Right cardiac atrium (tissue), 5 donors: Measurements from ENCODE around the gene DPYD. TPM values are rescaled to one million over a fixed set of nuclear protein-coding genes. Genes with fewer than 3 reads are reported as not detected.

Experiments used
- ATAC-seq, 2 donors: fragments of 200-7000 bp; cut with Tn5 transposase; one replicate each; pipeline versions ENCODE4 v1.8.0 to v1.9.1; 2020; ENCODE audit warnings: moderate library complexity in 2 of 2, mild to moderate bottlenecking in 1 of 2
- DNase-seq, 3 donors: peaks; one replicate each; pipeline ENCODE4 v3.0.0-alpha.2; 2020
- H3K27ac ChIP-seq: one replicate; pipeline ENCODE4 v1.5.1; 2013; ENCODE audit warnings: mild to moderate bottlenecking, low read length, control low read depth, moderate library complexity
- H3K27me3 ChIP-seq: one replicate; pipeline ENCODE4 v1.6.1; 2013; ENCODE audit not compliant: control insufficient read depth, insufficient read depth
- H3K4me1 ChIP-seq: one replicate; pipeline ENCODE4 v1.6.1; 2013; ENCODE audit warnings: low read length; ENCODE audit not compliant: control insufficient read depth, insufficient read depth
- H3K4me3 ChIP-seq: one replicate; pipeline ENCODE4 v1.5.1; 2013; ENCODE audit warnings: low read length, control low read depth
- H3K9me3 ChIP-seq: one replicate; pipeline ENCODE4 v1.6.1; 2013; ENCODE audit warnings: low read length; ENCODE audit not compliant: control insufficient read depth
- WGBS: extraction: QIAGEN DNeasy Blood & Tissue Kit; methylation state at CpG from one replicate; pipeline ENCODE4 v1.1.7; 2013; 5-methylcytosine and 5-hydroxymethylcytosine counted together
- intact Hi-C, 4 donors: fragments of 100-400 bp; cut with DNase I; formaldehyde crosslinking; loops; one replicate each; pipeline versions ENCODE4 v1.11.0 to v1.14.0; 2022 to 2023
- polyA plus RNA-seq: library from polyadenylated mRNA; stranded (reverse); fragments of 200-250 nt; gene quantifications from one replicate; pipeline ENCODE4 v1.2.3, GENCODE V29; 2013
- total RNA-seq, 4 donors: library from RNA; stranded (reverse); fragmentation: NEBNext Ultra II Directional; extraction: Animal tissue kit (Norgen Biotek cat#: 25700); gene quantifications; one replicate each; pipeline ENCODE4 v1.2.1, GENCODE V29; 2021
- donor health status: healthy with polysubstance abuse.
- donor health status: DM: no; HTN: yes; CAD: no.
- donor health status: DM: no; HTN: no; CAD: no.
- donor health status: DM: no; HTN: yes; CAD: no; lungs with severe emphysema.
- donor health status: DM: yes; HTN: yes; CAD: no.

The DPYD gene
- total and polyA plus RNA-seq, 5 donors = 5.2 to 15.7 (median 15.4) TPM

DNA sequence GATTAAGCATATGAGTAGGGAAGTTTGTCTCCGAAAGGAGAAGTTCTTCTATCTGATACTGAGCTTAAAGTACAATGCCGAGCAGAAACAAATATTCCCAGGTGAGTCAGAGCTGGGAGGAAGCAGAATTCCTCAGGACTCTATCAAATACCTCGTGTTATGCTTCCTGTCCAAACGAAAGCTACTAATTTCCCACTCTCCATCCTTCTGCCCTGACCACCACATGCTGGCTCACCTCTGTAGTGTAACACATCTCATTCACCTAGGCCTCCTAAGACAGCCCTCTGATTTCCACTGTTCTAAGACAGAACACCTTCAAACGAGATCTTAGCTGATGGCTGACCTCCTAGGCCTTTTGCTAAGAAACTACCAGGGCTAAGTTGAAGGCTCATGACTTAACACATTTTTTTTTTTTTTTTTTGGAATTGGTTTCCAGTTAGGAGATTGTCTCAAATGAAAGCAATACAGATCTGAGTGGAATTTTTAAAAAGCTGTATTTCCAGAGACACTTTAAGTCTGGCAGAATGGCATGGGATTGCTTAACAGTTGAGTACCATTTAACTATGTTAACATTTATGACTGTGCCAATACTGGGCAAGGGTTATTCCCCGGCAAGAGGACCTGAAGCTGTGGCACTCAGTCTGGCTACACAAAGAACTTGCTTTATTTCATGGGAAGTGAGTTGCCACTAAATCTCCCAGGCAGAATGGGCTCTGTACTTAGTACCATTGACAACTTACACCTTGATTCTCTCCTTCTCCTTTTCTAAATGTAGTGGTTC is 583.4 kb downstream of the DPYD start:
- no peak for ATAC-seq
- H3K27ac ChIP-seq = no peak overlapping the region
- DNase-seq = no peak
- intact Hi-C loops = no loop called here
- 70% methylated on average over 6 of the region's 6 CpGs for WGBS
- H3K4me1 ChIP-seq = peaks cover 2% of the 10 kb centered on the region
- no peaks in the 10 kb centered on the region for H3K27me3 ChIP-seq
- no peaks in the 10 kb centered on the region for H3K9me3 ChIP-seq
- H3K4me3 ChIP-seq = no peak overlapping the region

DNA sequence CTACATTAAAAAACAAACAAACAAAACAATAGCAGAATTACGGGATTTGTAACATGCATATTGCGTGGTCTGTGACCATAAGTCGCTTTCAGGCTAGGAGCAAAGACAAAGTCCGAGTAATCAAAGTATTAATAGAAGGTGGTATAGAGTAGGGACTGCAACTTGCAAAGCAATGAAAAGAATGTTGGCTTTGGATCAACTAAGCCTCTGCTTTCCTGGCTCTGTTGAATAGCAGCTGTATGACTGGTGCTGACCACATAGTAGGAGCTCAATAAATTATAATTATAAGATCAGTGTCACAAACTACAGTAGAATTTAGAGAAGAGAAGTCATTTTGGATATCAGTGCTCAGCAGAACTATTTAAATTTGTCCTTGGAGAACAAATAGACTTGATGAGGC is 586.4 kb downstream of the DPYD start:
- H3K9me3 ChIP-seq = no peaks in the 10 kb centered on the region
- WGBS = 84% methylated on average over 4 of the region's 4 CpGs
- peak in 1 of 2 donors; percentile 29 for ATAC-seq
- H3K27me3 ChIP-seq = no peaks in the 10 kb centered on the region
- intact Hi-C loops = no loop called here
- no peak for DNase-seq
- H3K4me3 ChIP-seq = no peak overlapping the region
- H3K4me1 ChIP-seq = peaks cover 2% of the 10 kb centered on the region
- no peak overlapping the region for H3K27ac ChIP-seq

DNA sequence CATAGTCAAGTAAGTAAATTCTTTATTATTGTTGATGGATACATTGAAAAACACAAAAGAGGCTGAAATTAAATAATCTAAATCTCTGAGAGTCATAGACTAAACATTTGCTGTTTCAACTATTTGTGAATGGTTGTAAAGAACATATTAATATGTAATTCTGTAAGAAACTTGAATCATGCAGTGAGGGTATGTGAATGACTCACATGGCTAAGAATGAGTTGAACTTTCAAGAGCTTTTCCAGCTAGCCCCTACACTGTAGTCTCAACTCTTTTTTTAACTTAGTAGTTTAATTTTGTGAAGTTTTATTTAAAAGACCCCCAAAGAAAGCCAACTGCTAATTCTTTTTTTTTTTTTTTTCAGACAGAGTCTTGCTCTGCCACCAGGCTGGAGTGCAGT is 588.1 kb downstream of the DPYD start:
- DNase-seq (no peak), ATAC-seq (no peak)
- Histone ChIP-seq H3K4me3 (no peak overlapping the region), H3K9me3 (no peaks in the 10 kb centered on the region), H3K27ac (no peak overlapping the region), H3K27me3 (no peaks in the 10 kb centered on the region), H3K4me1 (peaks cover 2% of the 10 kb centered on the region)
- intact Hi-C loops = no loop called here

DNA sequence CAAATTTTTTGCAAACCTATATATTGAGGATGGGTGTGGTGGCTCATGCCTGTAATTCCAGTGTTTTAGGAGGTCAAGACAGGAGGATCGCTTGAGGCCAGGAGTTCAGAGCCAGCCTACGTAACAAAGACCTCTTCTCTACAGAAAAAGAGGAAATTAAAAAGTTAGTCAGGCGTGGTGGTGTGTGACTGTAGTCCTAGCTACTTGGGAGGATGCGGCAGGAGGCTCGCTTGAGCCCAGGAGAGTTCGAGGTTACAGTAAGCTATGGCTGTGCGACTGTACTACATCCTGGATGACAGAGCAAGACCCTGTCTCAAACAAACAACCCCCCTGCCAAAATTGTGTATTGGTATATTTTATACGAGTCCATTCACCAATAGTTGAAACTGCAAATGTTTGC is 589.7 kb downstream of the DPYD start:
- Histone ChIP-seq H3K27me3 (no peaks in the 10 kb centered on the region), H3K9me3 (no peaks in the 10 kb centered on the region), H3K4me3 (no peak overlapping the region), H3K4me1 (peaks cover 2% of the 10 kb centered on the region), H3K27ac (no peak overlapping the region)
- intact Hi-C loops = no loop called here
- 95% methylated on average over 8 of the region's 8 CpGs for WGBS
- DNase-seq = no peak
- no peak for ATAC-seq

DNA sequence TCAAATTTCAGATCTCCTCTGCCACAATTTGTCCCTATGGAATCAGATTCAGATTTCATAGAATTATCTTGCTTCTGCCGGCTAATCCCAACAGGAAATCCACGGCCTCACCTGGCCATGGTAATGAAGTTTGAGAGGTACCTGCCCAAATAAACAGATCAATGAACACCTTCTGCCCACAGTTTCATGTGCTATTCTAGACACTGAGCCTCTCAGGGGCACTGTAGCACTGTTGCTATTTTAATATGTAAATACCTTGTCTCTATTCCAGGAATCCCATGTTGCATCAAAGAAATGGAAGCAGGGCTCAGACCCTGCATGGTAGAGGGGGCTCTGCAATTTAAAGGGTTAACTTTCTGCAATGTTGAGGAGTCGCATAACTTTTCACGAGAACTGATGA is 606.1 kb downstream of the DPYD start:
- Histone ChIP-seq H3K9me3 (no peaks in the 10 kb centered on the region), H3K4me3 (no peak overlapping the region), H3K27ac (no peak overlapping the region), H3K4me1 (no peaks in the 10 kb centered on the region), H3K27me3 (no peaks in the 10 kb centered on the region)
- 70% methylated on average over 4 of the region's 4 CpGs for WGBS
- DNase-seq (no peak), ATAC-seq (no peak)
- intact Hi-C loops = no loop called here

DNA sequence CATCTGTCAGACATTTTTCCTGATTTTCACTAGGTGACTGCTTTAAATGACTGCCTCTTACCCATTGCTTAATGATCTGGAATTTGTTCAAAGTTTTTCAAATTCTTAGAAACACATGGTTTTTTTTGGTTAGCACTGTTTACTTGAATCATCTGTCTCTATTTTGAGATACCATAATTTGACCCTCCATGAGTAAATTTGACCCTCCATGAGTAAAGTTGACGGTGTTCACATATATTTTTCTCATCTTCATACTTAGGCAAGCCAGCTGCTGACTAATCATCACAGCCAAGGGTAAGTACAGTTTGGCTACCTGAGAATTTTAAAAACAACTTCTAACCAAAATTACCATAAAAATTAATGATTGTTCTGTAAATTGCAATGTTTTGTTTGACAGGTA is 612.7 kb downstream of the DPYD start:
- no peak for ATAC-seq
- Histone ChIP-seq H3K27ac (no peak overlapping the region), H3K9me3 (no peaks in the 10 kb centered on the region), H3K27me3 (no peaks in the 10 kb centered on the region), H3K4me1 (no peaks in the 10 kb centered on the region), H3K4me3 (no peak overlapping the region)
- 96% methylated on average over 1 of the region's 1 CpG for WGBS
- no peak for DNase-seq
- intact Hi-C loops = no loop called here

DNA sequence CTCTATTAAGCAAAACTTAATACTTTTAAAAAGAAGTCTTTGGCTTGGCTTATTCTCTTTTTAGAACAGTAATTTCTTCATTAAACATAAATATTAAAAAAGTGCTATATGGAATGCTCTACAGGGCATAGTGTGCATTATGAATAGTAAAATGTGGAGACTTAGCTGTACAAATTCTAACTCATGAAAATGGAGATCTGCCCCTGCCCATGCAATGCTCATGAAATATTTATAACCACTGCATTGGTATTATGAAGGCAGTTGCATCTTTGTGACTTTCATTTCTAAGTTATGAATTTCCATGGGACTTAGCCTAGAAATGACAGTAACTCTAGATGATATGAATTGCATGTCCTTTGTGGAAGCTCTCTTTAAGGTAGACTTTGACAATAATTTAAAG is 613.3 kb downstream of the DPYD start:
- Histone ChIP-seq H3K4me3 (no peak overlapping the region), H3K27me3 (no peaks in the 10 kb centered on the region), H3K4me1 (no peaks in the 10 kb centered on the region), H3K9me3 (no peaks in the 10 kb centered on the region), H3K27ac (no peak overlapping the region)
- DNase-seq (no peak), ATAC-seq (no peak)
- intact Hi-C loops = no loop called here

DNA sequence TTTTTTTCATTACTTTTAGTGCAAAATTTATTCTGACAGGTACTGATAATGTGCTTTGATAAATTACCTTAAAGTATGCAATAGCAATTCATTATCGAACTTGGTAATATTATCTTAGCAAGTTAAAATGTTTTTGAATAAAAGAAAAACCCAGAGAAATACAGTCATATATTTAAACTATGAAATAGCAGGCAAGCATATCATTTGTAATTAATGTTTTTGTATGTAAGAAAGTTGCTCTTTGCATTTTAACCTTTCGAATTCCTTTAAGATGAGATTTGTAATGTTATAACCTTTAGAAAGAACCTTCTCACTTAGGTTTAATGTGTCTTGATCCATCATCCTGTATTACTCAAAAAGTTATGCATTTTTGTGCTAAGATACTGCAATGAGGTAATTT is 613.7 kb downstream of the DPYD start:
- 94% methylated on average over 2 of the region's 2 CpGs for WGBS

DNA sequence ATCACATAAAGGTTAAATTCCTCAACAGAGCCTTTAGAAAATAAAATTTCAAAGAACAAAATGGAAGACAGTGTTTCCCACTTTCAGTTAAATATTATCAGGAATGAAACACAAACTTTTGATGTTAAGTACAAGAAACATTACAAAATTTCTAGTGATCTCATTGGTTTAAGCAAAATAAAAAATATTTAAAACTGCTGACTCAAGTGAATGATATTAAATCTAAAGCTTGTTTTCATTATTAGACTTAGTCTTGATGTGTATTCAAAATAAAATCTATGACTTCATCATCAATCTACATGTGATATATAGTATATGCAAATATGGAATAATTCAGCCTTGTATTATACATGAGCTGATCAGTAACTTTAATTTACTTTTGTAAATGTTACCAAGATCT is 614.3 kb downstream of the DPYD start:
- no peak overlapping the region for H3K4me3 ChIP-seq
- no peak for DNase-seq
- H3K27ac ChIP-seq = no peak overlapping the region
- H3K9me3 ChIP-seq = no peaks in the 10 kb centered on the region
- H3K4me1 ChIP-seq = no peaks in the 10 kb centered on the region
- ATAC-seq = no peak
- no peaks in the 10 kb centered on the region for H3K27me3 ChIP-seq
- intact Hi-C loops = no loop called here

More for the DNA sequence above, 613.7 kb downstream of the DPYD start:
- Histone ChIP-seq H3K27ac (no peak overlapping the region), H3K27me3 (no peaks in the 10 kb centered on the region), H3K4me3 (no peak overlapping the region), H3K9me3 (no peaks in the 10 kb centered on the region), H3K4me1 (no peaks in the 10 kb centered on the region)
- no peak for DNase-seq
- ATAC-seq = no peak
- intact Hi-C loops = no loop called here

DNA sequence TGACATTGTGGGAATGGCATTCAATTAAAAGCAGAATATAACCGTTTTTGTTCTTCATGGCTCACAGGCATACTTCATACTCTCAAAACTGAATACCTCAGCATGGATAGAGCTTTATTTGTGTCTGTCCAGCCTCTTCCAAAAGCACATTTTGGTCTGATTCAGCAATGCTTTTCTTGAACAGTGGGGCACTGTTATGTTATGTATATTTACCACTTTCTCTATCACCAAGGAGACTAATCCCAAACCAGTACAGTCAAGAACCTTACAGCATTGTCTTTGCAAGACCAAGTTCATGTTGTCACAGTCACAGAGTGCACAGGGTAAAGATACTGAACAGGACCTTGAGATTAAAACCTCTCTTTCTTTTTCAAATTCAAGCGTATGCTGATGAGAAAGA is 616.5 kb downstream of the DPYD start:
- Histone ChIP-seq H3K4me1 (no peaks in the 10 kb centered on the region), H3K4me3 (no peak overlapping the region), H3K27me3 (no peaks in the 10 kb centered on the region), H3K9me3 (no peaks in the 10 kb centered on the region), H3K27ac (no peak overlapping the region)
- ATAC-seq (no peak), DNase-seq (no peak)
- 77% methylated on average over 2 of the region's 2 CpGs for WGBS
- intact Hi-C loops = no loop called here

DNA sequence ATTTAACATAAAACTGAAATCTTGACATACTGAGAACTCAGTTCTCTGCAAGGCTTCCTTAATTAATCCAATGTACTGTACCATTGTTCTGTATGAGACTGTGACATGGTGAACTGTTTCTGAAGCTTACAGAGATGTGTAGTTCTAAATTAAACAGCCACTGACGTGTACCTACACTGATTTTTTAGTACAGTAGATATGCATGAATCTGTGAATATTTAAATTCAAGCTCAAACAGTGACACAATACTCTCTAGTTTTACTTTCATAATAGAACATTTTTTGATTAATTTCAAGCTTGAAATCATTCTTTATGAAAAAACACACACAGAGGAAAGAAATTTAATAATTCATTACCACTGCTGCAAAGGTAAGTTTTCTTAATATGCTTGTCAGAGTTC is 621.9 kb downstream of the DPYD start:
- ATAC-seq (no peak), DNase-seq (no peak)
- WGBS = 88% methylated on average over 1 of the region's 1 CpG

DNA sequence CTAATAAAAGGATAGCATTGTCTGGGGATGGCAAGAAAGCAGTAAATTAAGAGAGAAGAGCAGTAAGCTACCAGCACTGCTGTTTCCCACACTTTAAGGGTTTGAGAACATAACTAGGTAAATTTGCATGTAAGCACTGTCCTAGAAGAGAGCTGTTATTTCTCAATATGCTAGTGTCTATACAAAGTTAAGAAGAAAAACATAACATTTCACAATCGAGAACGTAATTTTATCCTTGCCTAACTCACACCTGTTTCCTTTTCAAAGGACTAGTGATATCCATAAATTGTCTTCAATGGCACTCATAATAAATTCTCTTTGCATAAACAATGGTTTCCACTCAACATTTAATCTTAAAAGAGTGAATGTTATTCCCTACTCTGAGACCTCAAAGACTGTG is 623.2 kb downstream of the DPYD start:
- Histone ChIP-seq H3K4me3 (no peak overlapping the region), H3K27ac (no peak overlapping the region), H3K4me1 (no peaks in the 10 kb centered on the region), H3K27me3 (no peaks in the 10 kb centered on the region), H3K9me3 (no peaks in the 10 kb centered on the region)
- ATAC-seq = no peak
- intact Hi-C loops = no loop called here
- 75% methylated on average over 2 of the region's 2 CpGs for WGBS
- DNase-seq = no peak

More for the DNA sequence above, 621.9 kb downstream of the DPYD start:
- H3K27ac ChIP-seq = no peak overlapping the region
- intact Hi-C loops = no loop called here
- H3K9me3 ChIP-seq = no peaks in the 10 kb centered on the region
- no peaks in the 10 kb centered on the region for H3K4me1 ChIP-seq
- H3K27me3 ChIP-seq = no peaks in the 10 kb centered on the region
- H3K4me3 ChIP-seq = no peak overlapping the region
